GM23248 (cell line): ENCODE measurements around the gene PCDHA12.

Experiments
- EZH2 ChIP-seq: fragments of 200-600 bp; sonication (generic); IDR thresholded peaks from 2 replicates; pipeline ENCODE4 v1.6.1; 2018; ENCODE audit warnings: antibody characterized with exemption, mild to moderate bottlenecking; ENCODE audit not compliant: insufficient read depth, poor library complexity, severe bottlenecking
- EZH2phosphoT487 ChIP-seq: fragments of 200-600 bp; sonication (generic); IDR thresholded peaks from 2 replicates; pipeline ENCODE4 v1.6.1; 2018; ENCODE audit warnings: antibody characterized with exemption, moderate library complexity, mild to moderate bottlenecking, low read depth; ENCODE audit not compliant: insufficient read depth

GRCh38 chr5:140877262-140877581, 2.1 kb downstream of the PCDHA12 start:
- TF ChIP-seq EZH2 (no peak), EZH2phosphoT487 (no peak)
